Uterus (tissue), 2 donors: ENCODE measurements around the gene NES.

Experiments
- CTCF ChIP-seq, 4 experiments: fragments of 200-600 bp in 2 of 4; fragments of 450-650 bp in 2 of 4; sonication (generic) in 2 of 4; IDR thresholded peaks; one replicate each; pipeline ENCODE4 v1.5.1; 2016 to 2019; ENCODE audit warnings: antibody characterized with exemption in 4 of 4, mild to moderate bottlenecking in 2 of 4, moderate library complexity in 1 of 4
- POLR2A ChIP-seq, 2 donors: fragments of 450-650 bp; IDR thresholded peaks; one replicate each; pipeline ENCODE4 v1.6.1; 2016; ENCODE audit warnings: antibody characterized with exemption in 2 of 2, mild to moderate bottlenecking in 1 of 2, moderate library complexity in 1 of 2

GRCh38 chr1:156646738-156647211 is 30.4 kb downstream of the NES start:
- TF ChIP-seq POLR2A (IDR thresholded peaks at IDR 0.05) (no peak), CTCF (IDR thresholded peaks at IDR 0.05) (no peak)
